Small intestine (tissue), 7 donors: ENCODE measurements around the gene SRGAP2C. TPM values are rescaled to one million over a fixed set of nuclear protein-coding genes. Genes with fewer than 3 reads are reported as not detected.
"Not testable (repeated sequence)": the region's sequence is repeated elsewhere in the genome, so short reads cannot be mapped to it uniquely, and the experiment has no call there.

Experiments used
- DNase-seq, 2 donors: peaks; one replicate each; pipeline versions ENCODE4 v3.0.0 to v3.0.0-alpha.2; 2013
- FAIRE-seq: peaks from 2 replicates; lab custom pipeline; 2012; peaks lifted over from hg19 to GRCh38; lab: Jason Lieb, UNC
- H3K27ac ChIP-seq, 3 donors: one replicate each; pipeline ENCODE4 v1.5.1; 2013; ENCODE audit warnings: low read length in 2 of 3, mild to moderate bottlenecking in 2 of 3, control low read depth in 1 of 3, inconsistent platforms in 1 of 3, low read depth in 1 of 3, moderate library complexity in 1 of 3
- H3K27me3 ChIP-seq, 3 donors: one replicate each; pipeline ENCODE4 v1.6.1; 2013; ENCODE audit warnings: low read length in 3 of 3, inconsistent platforms in 1 of 3; ENCODE audit not compliant: control insufficient read depth in 3 of 3, insufficient read depth in 3 of 3
- H3K36me3 ChIP-seq, 3 donors: one replicate each; pipeline ENCODE4 v1.6.1; 2013; ENCODE audit warnings: low read length in 3 of 3, inconsistent platforms in 1 of 3, low read depth in 1 of 3, mild to moderate bottlenecking in 1 of 3, moderate library complexity in 1 of 3; ENCODE audit not compliant: control insufficient read depth in 3 of 3, insufficient read depth in 2 of 3
- H3K4me1 ChIP-seq, 3 donors: one replicate each; pipeline ENCODE4 v1.6.1; 2013; ENCODE audit warnings: low read length in 2 of 3, inconsistent platforms in 1 of 3, low read depth in 1 of 3, mild to moderate bottlenecking in 1 of 3, moderate library complexity in 1 of 3; ENCODE audit not compliant: control insufficient read depth in 3 of 3, insufficient read depth in 2 of 3
- H3K4me3 ChIP-seq, 3 donors: one replicate each; pipeline ENCODE4 v1.5.1; 2013; ENCODE audit warnings: low read length in 3 of 3, control low read depth in 1 of 3, inconsistent platforms in 1 of 3, low read depth in 1 of 3, mild to moderate bottlenecking in 1 of 3, moderate library complexity in 1 of 3
- H3K9me3 ChIP-seq, 2 donors: one replicate each; pipeline ENCODE4 v1.6.1; 2013; ENCODE audit warnings: low read depth in 1 of 2, low read length in 1 of 2; ENCODE audit not compliant: control insufficient read depth in 2 of 2, insufficient read depth in 1 of 2
- WGBS, 3 donors: extraction: QIAGEN DNeasy Blood & Tissue Kit; methylation state at CpG; one replicate each; pipeline ENCODE4 v1.1.7; 2013; 5-methylcytosine and 5-hydroxymethylcytosine counted together
- polyA plus RNA-seq, 4 donors: library from polyadenylated mRNA; stranded (reverse) in 3 of 4; unstranded in 1 of 4; fragments of 200-250 nt in 3 of 4; fragments of 120-200 nt in 1 of 4; gene quantifications; one replicate each; pipeline versions ENCODE4 v1.2.1 to v1.2.3, GENCODE V29; 2013
- donor health status: healthy with polysubstance abuse.
- donor health status: control.
- donor health status: control.
- donor health status: Bipolar disorder and iron deficiency.
- donor health status: healthy.

SRGAP2C gene
- polyA plus RNA-seq, 4 donors = 1.1 to 3.7 (median 2.2) TPM

- FAIRE-seq = not testable (repeated sequence)
Measured at GRCh38 chr1:121337958-121338357, 153.2 kb downstream of the SRGAP2C start.

GRCh38 chr1:121339611-121340010, 154.8 kb downstream of the SRGAP2C start:
- H3K27me3 ChIP-seq, H3K27ac ChIP-seq, DNase-seq, H3K4me3 ChIP-seq, H3K36me3 ChIP-seq, H3K4me1 ChIP-seq, H3K9me3 ChIP-seq, FAIRE-seq: not testable (repeated sequence)
- WGBS, 3 donors = no CpG with 5 or more reads among the region's 2 CpGs

More at GRCh38 chr1:121337958-121338357, 153.2 kb downstream of the SRGAP2C start:
- not testable (repeated sequence) for H3K36me3 ChIP-seq, H3K27me3 ChIP-seq, H3K4me3 ChIP-seq, H3K9me3 ChIP-seq, DNase-seq, H3K27ac ChIP-seq, H3K4me1 ChIP-seq
- no CpG with 5 or more reads among the region's 1 CpG for WGBS, 3 donors

GRCh38 chr1:121343311-121343906, 158.6 kb downstream of the SRGAP2C start:
- not testable (repeated sequence) for FAIRE-seq, H3K4me3 ChIP-seq, H3K27ac ChIP-seq, H3K36me3 ChIP-seq, DNase-seq, H3K27me3 ChIP-seq, H3K9me3 ChIP-seq, H3K4me1 ChIP-seq
- WGBS, 3 donors = 84 to 100% (median 100%) methylated on average over 1 of the region's 3 CpGs

- WGBS, 3 donors = no CpG with 5 or more reads among the region's 3 CpGs
- not testable (repeated sequence) for DNase-seq, H3K36me3 ChIP-seq, H3K27me3 ChIP-seq, FAIRE-seq, H3K9me3 ChIP-seq, H3K4me3 ChIP-seq, H3K27ac ChIP-seq, H3K4me1 ChIP-seq
Measured at GRCh38 chr1:121344355-121344754, 159.6 kb downstream of the SRGAP2C start.

GRCh38 chr1:121346654-121347053, 161.9 kb downstream of the SRGAP2C start:
- not testable (repeated sequence) for H3K27me3 ChIP-seq, FAIRE-seq, DNase-seq, H3K27ac ChIP-seq, H3K9me3 ChIP-seq, H3K4me1 ChIP-seq, H3K4me3 ChIP-seq, H3K36me3 ChIP-seq
- WGBS, 3 donors = 85 to 97% (median 91%) methylated on average over 2 to 3 of the region's 3 CpGs

- H3K9me3 ChIP-seq, H3K27me3 ChIP-seq, H3K36me3 ChIP-seq, H3K4me3 ChIP-seq, H3K27ac ChIP-seq, FAIRE-seq, DNase-seq, H3K4me1 ChIP-seq: not testable (repeated sequence)
- 91 to 94% (median 94%) methylated on average over 3 to 4 of the region's 5 CpGs for WGBS, 3 donors
Measured at GRCh38 chr1:121347476-121347875, 162.7 kb downstream of the SRGAP2C start.

GRCh38 chr1:121348115-121348514, 163.3 kb downstream of the SRGAP2C start:
- H3K4me3 ChIP-seq, H3K4me1 ChIP-seq, H3K36me3 ChIP-seq, H3K27me3 ChIP-seq, H3K27ac ChIP-seq, FAIRE-seq, H3K9me3 ChIP-seq, DNase-seq: not testable (repeated sequence)
- WGBS, 3 donors = no CpG with 5 or more reads among the region's 1 CpG

- H3K27me3 ChIP-seq, H3K4me1 ChIP-seq, H3K36me3 ChIP-seq, FAIRE-seq, H3K4me3 ChIP-seq, H3K27ac ChIP-seq, DNase-seq, H3K9me3 ChIP-seq: not testable (repeated sequence)
- WGBS, 3 donors = 92 to 100% (median 100%) methylated on average over 1 of the region's 4 CpGs
Measured at GRCh38 chr1:121349332-121349967, 164.7 kb downstream of the SRGAP2C start.
